ENCODE results near the gene ZCWPW1.

- TF ChIP-seq CTCF (conservative IDR thresholded peaks at IDR 0.05) = no peak
- no peak for TF ChIP-seq EZH2 (IDR thresholded peaks at IDR 0.05; ENCODE audit: low read depth)
These were observed 38.4 kb upstream of the ZCWPW1 start for GRCh38 chr7:100466653-100467605.
